Raji (cell line): ENCODE results near the gene ALDOA.

Experiments used
- POLR2A ChIP-seq: IDR thresholded peaks from 2 replicates; pipeline ENCODE4 v1.6.1; 2011; ENCODE audit warnings: low read depth, low read length, control low read depth; ENCODE audit not compliant: insufficient read depth

The ALDOA gene

DNA sequence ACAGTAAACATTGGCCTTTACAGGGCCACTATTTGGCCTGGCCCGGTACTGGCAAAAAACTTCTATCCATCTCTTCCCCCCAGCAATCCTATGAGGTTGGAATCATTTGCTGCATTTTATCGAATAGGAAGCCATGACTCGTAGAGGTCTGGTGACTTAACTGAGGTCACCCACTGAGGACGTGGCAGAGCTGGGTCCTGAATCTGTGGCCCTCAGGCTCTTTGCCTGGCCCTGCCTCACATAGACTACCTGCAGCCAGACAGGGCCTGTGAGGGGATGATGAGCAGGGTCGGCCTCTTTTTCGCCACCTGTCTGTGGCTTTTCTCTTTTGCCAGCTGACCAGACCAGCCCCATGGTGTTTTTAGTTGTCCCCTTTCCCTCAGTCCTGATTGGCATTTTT, 12.1 kb downstream of the ALDOA start:
- TF ChIP-seq POLR2A = no peak

- no peak for TF ChIP-seq POLR2A
These were observed 13.2 kb downstream of the ALDOA start for GRCh38 chr16:30078744-30079143.

DNA sequence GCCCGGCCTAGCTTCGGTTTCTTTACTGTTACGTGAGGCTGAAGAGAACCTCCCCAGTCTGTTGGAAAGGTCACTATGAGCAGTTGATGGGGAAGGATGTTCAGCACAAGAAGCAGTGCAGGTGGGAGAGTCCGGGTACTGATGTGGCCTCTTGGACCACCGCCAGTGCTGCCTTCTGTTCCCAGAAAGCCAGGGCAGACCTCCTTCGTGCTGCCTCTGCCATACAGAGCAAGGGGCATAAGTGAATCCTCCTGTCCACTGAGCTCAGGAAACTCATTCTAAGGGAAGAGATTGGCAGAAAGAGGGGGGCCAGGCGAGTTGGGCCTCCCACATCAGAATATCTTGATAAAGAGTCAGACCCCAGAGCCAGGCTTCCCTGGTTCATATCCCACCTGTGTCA, 13.9 kb downstream of the ALDOA start:
- TF ChIP-seq POLR2A = no peak

DNA sequence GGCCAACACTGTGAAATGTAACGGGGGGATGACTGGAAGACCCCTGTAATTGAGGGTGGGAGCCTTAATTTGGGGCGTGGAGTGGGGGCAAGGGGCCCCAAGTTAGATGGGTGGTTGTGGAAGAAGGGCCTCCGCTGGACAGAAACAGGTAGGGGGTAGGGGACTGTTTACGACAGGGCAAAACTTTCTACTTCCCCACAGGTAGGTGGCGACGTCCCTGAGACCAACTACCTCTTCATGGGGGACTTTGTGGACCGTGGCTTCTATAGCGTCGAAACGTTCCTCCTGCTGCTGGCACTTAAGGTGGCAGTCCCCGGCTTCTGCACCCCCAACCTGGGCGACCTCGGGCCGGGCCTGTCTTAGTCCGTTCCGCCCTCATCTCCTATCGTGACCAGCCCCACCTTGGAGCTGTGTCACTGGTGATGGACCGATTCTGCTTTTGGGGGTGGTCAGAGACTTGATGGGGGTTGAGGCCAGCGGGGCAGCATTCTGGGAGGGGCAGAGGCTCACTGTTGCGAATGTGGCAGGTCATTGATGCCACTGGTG, 17.1 kb downstream of the ALDOA start:
- TF ChIP-seq POLR2A = no peak

- no peak for TF ChIP-seq POLR2A
These were observed 17.9 kb downstream of the ALDOA start for GRCh38 chr16:30083216-30084055.

- no peak for TF ChIP-seq POLR2A
These were observed 18.7 kb downstream of the ALDOA start for GRCh38 chr16:30084096-30084815.

DNA sequence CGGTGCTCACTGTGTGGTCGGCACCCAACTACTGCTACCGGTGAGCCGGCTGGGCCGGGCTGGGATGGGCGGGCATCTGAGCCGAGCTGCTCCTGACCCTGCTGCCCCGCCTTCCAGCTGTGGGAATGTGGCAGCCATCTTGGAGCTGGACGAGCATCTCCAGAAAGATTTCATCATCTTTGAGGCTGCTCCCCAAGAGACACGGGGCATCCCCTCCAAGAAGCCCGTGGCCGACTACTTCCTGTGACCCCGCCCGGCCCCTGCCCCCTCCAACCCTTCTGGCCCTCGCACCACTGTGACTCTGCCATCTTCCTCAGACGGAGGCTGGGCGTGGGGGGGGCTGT, 19.2 kb downstream of the ALDOA start:
- TF ChIP-seq POLR2A = no peak

DNA sequence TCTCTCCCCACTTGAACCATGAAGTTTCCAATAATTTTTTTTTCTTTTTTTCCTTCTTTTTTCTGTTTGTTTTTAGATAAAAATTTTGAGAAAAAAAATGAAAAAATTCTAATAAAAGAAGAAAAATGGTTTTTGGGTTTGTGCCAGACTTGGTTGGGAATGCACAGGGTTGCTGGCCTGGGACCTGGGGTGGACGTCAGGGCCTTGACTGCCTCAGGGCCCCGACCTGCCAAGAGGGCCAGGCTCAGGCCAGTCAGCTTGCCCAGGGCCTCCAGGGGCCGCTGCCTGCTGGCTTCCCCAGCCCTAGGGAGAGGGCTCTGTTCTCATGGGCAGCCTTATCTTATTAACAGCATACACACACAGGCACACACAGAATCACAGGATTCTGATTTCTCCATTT, 19.7 kb downstream of the ALDOA start:
- TF ChIP-seq POLR2A = no peak

DNA sequence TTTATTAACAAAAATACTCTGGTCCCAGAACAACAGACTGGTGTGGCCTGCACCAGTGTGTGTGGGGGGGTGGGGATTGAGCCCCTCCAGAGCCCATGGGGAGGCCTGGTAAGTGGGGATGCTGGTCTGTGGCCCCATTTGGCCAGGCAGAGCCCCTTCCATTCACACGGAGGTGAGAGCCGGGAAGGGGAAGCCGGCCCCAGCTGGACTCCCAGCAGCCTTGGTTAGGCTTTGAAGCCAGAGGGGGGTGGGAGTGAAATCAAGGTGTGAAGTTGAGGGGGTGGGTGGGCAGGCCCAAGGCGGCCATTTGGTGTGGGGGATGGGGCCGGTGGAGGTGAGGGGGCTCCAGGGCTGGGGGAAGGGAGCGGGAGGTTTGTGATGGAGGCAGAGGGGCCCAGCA, 20.3 kb downstream of the ALDOA start:
- TF ChIP-seq POLR2A = no peak

- TF ChIP-seq POLR2A = no peak
These were observed 21.0 kb downstream of the ALDOA start for GRCh38 chr16:30086291-30087140.

DNA sequence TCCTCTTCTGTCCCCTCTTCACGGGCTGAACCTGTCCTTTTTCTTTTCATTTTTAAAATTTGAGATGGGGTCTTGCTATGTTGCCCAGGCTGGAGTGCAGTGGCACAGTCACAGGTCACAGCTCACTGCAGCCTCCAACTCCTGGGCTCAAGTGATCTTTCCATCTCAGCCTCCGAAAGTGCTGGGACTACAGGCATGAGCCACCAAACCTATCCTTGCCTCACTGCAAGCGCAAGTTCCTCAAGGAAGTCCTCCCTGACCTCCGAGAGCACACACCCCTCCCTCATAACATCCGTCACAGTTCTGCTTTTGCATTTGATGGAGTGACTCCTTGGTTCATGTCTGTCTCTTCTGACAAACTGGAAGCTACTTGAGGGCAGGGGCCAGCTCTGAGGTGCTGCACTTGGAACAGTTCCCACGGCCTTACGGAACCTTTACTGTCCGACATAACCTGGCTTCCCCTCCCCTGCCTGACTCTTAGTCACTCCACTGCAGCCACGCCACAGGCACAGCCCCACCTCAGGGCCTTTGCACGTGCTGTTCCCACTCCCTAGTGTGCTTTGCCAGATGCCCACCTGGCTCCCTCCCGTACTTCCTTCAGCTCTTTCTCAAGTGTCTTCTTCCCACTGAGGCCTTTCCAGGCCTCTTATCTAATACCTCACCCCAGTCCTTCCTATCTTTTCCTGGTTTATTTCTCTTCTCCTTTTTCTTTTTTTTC, 21.8 kb downstream of the ALDOA start:
- TF ChIP-seq POLR2A = no peak

DNA sequence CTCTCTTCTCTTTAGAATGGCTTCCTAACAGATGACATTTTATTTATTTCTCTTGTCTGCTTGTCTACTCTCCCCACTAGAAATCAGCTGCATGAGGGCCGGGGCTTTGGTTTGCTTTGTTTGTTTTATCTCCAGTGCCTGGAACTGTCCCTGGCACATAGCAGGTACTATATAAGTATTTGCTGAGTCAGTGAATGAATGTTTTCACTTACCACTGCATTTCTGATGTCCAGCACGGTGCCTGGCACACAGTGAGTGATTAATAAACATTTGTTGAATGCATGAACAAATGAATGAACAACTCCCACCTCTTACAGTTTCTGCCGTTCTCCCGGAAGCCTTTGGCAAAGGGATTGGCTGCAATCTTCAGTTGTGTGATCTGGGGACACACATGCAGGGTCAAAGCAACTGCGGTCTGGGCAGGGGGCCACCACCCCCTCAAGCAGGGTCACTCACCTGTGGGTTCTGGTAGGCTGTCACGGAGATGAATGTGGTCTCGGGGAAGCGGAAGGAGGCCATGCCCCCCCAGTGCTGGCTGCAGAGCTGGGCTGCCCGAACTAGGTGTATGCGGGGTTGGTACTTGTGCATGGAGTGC, 22.8 kb downstream of the ALDOA start:
- no peak for TF ChIP-seq POLR2A

GRCh38 chr16:30088832-30089624, 23.5 kb downstream of the ALDOA start:
- no peak for TF ChIP-seq POLR2A

GRCh38 chr16:30090610-30091331, 25.2 kb downstream of the ALDOA start:
- TF ChIP-seq POLR2A = no peak
